HG03108 (cell line): ENCODE measurements around the gene ADAM23.

Experiments used
- ATAC-seq: cut with Tn5 transposase; IDR thresholded peaks from one replicate; pipeline ENCODE4 v1.9.1; 2021; ENCODE audit warnings: moderate library complexity; ENCODE audit not compliant: unreplicated experiment

The ADAM23 gene

DNA sequence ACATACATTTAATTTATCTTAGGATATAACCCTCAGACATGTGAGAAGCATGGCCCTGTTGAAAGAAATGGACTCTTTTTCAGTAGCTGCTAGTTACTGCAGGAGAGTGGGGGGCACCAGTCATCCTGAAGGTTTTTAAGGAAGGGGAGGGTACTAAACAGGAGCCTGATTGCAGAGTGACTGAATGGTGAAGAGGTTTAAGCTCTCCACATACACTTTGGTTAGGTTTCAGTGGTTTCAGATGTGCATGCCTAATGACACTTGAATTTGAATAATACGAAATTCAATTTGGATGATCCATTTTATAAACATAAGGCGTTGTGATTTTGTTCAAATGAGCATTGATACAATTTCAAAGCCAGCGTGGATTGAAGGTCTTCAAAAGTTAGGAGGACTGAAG is 188.0 kb downstream of the ADAM23 start:
- ATAC-seq: no peak

DNA sequence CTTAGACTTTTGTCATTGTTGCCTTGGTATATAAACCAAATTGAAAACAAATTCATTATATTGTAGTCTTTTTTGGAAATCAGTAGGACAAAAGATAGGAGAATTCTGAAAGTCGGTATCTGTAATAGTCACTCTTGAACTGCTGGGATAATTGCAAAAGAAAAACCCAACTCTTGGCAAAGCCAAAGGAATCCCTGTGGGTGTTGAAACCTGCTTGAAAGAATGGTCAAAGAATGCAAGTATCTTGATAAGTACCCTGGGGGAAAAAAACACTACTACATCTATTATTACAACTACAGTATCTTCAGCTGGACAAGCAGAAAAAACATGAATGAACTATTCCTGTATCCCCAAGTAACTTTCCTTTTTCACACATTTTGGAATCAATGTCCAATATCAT is 191.7 kb downstream of the ADAM23 start:
- no peak for ATAC-seq

DNA sequence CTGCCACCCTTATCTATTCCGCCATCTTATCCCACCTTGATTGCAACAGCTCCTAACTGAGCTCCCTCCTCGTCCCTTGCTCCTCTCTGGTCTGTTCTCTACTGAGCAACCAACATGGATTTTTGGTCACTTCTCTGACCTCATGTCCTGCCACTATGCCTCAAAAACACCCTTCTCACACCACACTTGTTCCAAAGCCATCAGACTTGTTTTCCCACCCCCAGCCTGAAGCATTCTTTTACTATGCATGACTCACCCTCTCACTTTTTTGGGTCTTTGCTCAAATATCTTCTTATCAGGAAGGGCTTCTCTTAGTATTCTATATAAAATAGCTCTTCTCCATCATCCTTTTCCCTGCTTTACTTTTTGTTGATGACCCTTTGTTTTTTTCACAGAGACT is 196.3 kb downstream of the ADAM23 start:
- ATAC-seq: no peak

DNA sequence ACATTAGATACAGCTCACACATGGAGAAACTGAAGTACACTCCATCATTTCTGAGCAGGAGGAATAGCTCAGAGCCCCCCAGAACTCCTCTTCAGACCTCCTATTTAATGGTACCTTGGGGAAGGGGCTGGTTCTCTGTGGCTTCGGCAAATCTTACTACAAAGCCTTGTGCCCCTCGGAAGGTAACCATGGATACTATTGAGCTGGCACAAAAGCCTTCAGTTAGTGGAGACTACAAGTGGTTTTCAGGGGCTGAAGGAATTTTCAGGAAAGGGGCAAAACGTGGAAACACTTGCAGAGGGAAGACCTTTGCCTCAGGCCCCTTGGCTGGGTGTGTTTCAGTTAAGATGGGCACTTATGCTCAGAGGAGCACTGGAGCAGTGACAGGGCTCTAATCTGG is 197.9 kb downstream of the ADAM23 start:
- ATAC-seq: no peak

DNA sequence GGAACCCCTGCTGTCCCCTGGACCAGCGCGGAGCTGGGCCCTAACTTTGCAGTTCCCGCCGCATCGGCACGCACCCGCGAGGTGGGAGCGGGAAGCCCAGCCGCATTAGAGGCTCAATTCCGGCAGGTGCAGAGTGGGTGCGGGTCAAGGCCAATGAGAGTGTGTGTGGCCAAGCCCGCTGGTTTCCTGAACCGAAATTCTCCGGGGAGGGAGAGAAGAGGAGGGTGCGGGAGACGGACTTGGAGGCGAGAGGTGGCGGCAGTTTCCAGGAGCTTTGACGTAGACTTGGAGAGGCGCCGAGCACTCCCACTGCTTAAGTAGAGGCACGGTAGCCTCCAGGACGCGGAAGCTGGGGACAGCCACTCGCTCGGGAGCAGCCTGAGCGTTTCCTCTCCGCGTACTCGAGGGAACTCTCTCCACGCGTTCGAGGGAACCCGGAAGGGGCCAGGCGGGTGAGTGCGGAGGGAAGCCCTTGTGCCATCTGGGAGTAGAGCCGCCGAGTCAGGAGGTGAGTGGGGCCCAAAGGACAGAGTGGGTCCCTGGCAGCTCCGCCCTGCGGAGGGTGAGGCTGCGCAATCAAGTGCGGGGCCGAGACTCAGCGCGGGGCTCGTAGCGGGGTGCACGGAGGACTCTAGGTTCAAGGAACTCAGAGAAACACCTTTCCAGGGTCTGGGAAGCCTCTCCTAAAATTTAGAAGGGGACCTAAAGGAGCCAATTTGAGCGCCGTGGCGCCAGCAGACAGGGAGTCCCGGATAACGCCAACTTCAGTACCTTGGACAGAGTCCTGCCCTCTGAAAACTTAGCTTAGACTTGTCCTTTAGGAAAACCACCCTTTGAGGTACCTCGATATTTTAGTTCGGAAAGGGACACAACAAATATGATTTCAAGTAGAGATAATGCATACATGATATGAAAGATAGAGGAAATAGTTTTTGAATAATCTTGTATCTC is 199.0 kb downstream of the ADAM23 start, which contains the start of gene FAM237A:
Gene FAM237A (plus strand): TSS at position 413 of the 951 bp plus-strand sequence. CDS start 1,750 bp downstream, outside the sequence.
- ATAC-seq: no peak

DNA sequence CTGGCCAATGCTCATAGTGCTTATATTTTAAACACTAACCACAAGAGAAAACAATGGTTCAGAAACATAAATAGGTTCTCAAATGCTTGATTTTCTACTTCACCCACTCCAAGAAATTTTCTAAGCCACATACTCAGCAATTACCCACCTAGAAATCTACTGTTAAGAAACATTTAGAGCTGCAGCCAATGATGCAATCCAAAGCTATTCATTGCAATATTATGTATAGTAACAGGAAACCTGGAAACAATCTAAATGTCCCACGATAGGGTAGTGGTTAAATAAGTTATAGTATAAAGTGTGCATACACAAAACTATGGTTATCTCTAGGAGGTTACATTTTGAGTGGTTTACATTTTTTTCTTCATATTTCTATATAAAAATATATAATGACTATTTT is 204.7 kb downstream of the ADAM23 start:
- ATAC-seq: no peak

DNA sequence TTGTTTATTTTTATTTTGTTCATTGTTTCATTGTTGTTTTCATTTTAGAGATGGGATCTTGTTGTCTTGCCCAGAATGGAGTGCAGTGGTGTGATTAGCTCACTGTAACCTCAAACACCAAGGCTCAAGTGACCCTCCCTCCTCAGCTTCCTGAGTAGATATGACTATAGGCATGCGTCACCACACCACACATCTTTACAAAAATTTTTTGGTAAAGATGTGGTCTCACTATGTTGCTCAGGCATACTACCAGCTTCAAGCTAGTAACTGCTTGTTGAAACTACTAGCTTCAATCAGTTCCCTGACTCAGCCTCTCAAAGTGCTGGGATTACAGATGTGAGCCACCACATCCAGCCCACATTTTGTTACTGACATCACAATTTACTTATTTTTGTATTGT is 213.8 kb downstream of the ADAM23 start:
- ATAC-seq: no peak

DNA sequence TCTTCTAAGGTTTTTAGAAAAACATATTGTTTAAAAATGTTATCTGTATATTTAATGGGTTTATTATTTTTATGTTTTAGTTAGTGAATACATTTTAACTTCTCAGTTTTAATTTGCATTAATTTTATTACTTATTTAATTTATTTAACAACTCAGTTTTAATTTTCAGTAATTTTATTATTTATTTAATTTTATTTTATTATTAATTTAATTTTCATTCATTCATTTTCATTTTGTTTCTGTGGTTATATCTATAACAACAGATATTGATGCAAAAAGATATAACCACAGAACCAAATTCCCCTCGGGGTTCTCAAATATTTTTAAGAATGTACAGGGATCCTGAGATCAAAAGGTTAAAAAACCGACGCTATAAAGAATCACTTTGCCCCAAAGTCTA is 221.9 kb downstream of the ADAM23 start:
- no peak for ATAC-seq
